Kidney (tissue), 14 donors: ENCODE results near the gene ALKBH1. TPM values are rescaled to one million over a fixed set of nuclear protein-coding genes. Genes with fewer than 3 reads are reported as not detected.

ENCODE experiments used
- DNase-seq, 5 donors: peaks; one replicate each; pipeline ENCODE4 v3.0.0-alpha.2; 2013 to 2020
- FAIRE-seq: peaks from 2 replicates; lab custom pipeline; 2012; peaks lifted over from hg19 to GRCh38; lab: Jason Lieb, UNC
- H3K27ac ChIP-seq, 2 donors: one replicate each; pipeline ENCODE4 v1.7.0; 2013; ENCODE audit warnings: low read depth in 2 of 2, low read length in 2 of 2, inconsistent platforms in 1 of 2
- H3K27me3 ChIP-seq: one replicate; pipeline ENCODE4 v1.7.1; 2013; ENCODE audit warnings: low read length, inconsistent platforms; ENCODE audit not compliant: control insufficient read depth, insufficient read depth
- H3K36me3 ChIP-seq, 3 donors: one replicate each; pipeline versions ENCODE4 v1.7.0 to v1.7.1; 2013; ENCODE audit warnings: low read length in 3 of 3, control low read depth in 1 of 3, inconsistent platforms in 1 of 3; ENCODE audit not compliant: insufficient read depth in 3 of 3, control insufficient read depth in 2 of 3
- H3K4me1 ChIP-seq, 3 donors: one replicate each; pipeline versions ENCODE4 v1.7.0 to v1.7.1; 2013; ENCODE audit warnings: low read length in 3 of 3, inconsistent platforms in 1 of 3, low read depth in 1 of 3; ENCODE audit not compliant: control insufficient read depth in 2 of 3, insufficient read depth in 2 of 3
- H3K4me3 ChIP-seq, 3 donors: one replicate each; pipeline versions ENCODE4 v1.7.0 to v1.8.1; 2013; ENCODE audit warnings: low read length in 3 of 3, control low read depth in 1 of 3, inconsistent platforms in 1 of 3
- H3K9ac ChIP-seq, 3 donors: one replicate each; pipeline versions ENCODE4 v1.7.0 to v1.7.1; 2013; ENCODE audit warnings: low read length in 3 of 3, control low read depth in 1 of 3, inconsistent platforms in 1 of 3
- H3K9me3 ChIP-seq, 3 donors: one replicate each; pipeline versions ENCODE4 v1.7.0 to v1.7.1; 2013; ENCODE audit warnings: low read length in 3 of 3, control low read depth in 1 of 3, inconsistent platforms in 1 of 3; ENCODE audit not compliant: control insufficient read depth in 2 of 3, insufficient read depth in 1 of 3
- CTCF ChIP-seq: IDR thresholded peaks from 3 replicates; pipeline ENCODE4 v1.5.1; 2012; ENCODE audit warnings: mild to moderate bottlenecking, moderate library complexity, borderline replicate concordance; ENCODE audit not compliant: insufficient read depth; ENCODE audit errors: extremely low read depth
- intact Hi-C: fragments of 100-400 bp; cut with DNase I; formaldehyde crosslinking; loops from one replicate; pipeline ENCODE4 v1.11.1; 2022
- polyA plus RNA-seq: library from polyadenylated mRNA; stranded (reverse); fragments of 350-450 nt; fragmentation: Illumina TruSeq; extraction: RNeasy Lipid Tissue Mini Kit (QIAGEN cat#74804); gene quantifications from one replicate; pipeline ENCODE4 v1.2.3, GENCODE V29; 2014; ENCODE audit warnings: low read depth, low replicate concordance; ENCODE audit not compliant: insufficient read depth
- total RNA-seq: library from RNA; stranded (reverse); fragmentation: NEBNext Ultra II Directional; extraction: Animal tissue kit (Norgen Biotek cat#: 25700); gene quantifications from one replicate; pipeline ENCODE4 v1.2.1, GENCODE V29; 2021
- donor health status: control.
- donor health status: control.
- donor health status: control.
- donor health status: control.
- donor health status: control.
- donor health status: DM: yes; HTN: yes; CAD: no.
- donor health status: Normal renal cell carcinoma (clear cell type).

Gene ALKBH1
- total and polyA plus RNA-seq, 2 donors from 2014 or later: 10.5 to 11.5 TPM

GRCh38 chr14:77682158-77682553, 25.7 kb downstream of the ALKBH1 start:
- intact Hi-C loops: no loop called here
- H3K27ac ChIP-seq: no peak overlapping the region
- no peaks in the 10 kb centered on the region for H3K9me3 ChIP-seq
- H3K36me3 ChIP-seq: peaks cover 2 to 15% (median 5%) of the 10 kb centered on the region in 3 donors
- H3K4me3 ChIP-seq: no peak overlapping the region
- no peak overlapping the region for H3K9ac ChIP-seq
- FAIRE-seq (no peak), DNase-seq (no peak)
- TF ChIP-seq CTCF: no peak
- H3K4me1 ChIP-seq: peaks cover 0 to 2% (median 0%) of the 10 kb centered on the region in 3 donors
- H3K27me3 ChIP-seq: no peaks in the 10 kb centered on the region

GRCh38 chr14:77681196-77682157, 26.3 kb downstream of the ALKBH1 start:
- Histone ChIP-seq H3K4me3 (no peak overlapping the region), H3K36me3 (peaks cover 2 to 16% (median 5%) of the 10 kb centered on the region in 3 donors), H3K4me1 (peaks cover 0 to 2% (median 0%) of the 10 kb centered on the region in 3 donors), H3K9me3 (no peaks in the 10 kb centered on the region), H3K27ac (no peak overlapping the region), H3K27me3 (no peaks in the 10 kb centered on the region), H3K9ac (no peak overlapping the region)
- FAIRE-seq (no peak), DNase-seq (no peak)
- no peak for TF ChIP-seq CTCF
- intact Hi-C loops: no loop called here

GRCh38 chr14:77674931-77675330, 32.9 kb downstream of the ALKBH1 start:
- no peak for DNase-seq
- TF ChIP-seq CTCF: no peak
- Histone ChIP-seq H3K9ac (no peak overlapping the region), H3K27ac (no peak overlapping the region), H3K9me3 (no peaks in the 10 kb centered on the region), H3K4me3 (no peak overlapping the region), H3K36me3 (peaks cover 5 to 36% (median 18%) of the 10 kb centered on the region in 3 donors), H3K27me3 (no peaks in the 10 kb centered on the region), H3K4me1 (no peaks in the 10 kb centered on the region)
- intact Hi-C loops: no loop called here
- no peak for FAIRE-seq
